K562 (cell line): ENCODE measurements around the gene LYPD4. TPM values are rescaled to one million over a fixed set of nuclear protein-coding genes. Genes with fewer than 3 reads are reported as not detected.
A peak's percentile ranks its signal among the peaks of the same experiment; 100 is the strongest.

Source experiments
- FOXA3 ChIP-seq, 2 experiments: fragments of 450-650 bp in 1 of 2; sonication (generic) in 1 of 2; formaldehyde crosslinking; IDR thresholded peaks in 1 of 2; conservative IDR thresholded peaks in 1 of 2; 2 replicates each; pipeline versions ENCODE4 v1.4.0 to v1.8.0; 2020 to 2022; ENCODE audit warnings: mild to moderate bottlenecking in 2 of 2, missing genetic modification reagents in 1 of 2
- FOXP1 ChIP-seq: sonication (generic); formaldehyde crosslinking; IDR thresholded peaks from 2 replicates; pipeline ENCODE4 v1.8.0; 2022; ENCODE audit warnings: mild to moderate bottlenecking, missing genetic modification reagents
- MAZ ChIP-seq, 2 experiments: fragments of 450-650 bp in 1 of 2; sonication (generic) in 1 of 2; formaldehyde crosslinking; IDR thresholded peaks in 1 of 2; conservative IDR thresholded peaks in 1 of 2; 2 replicates each; pipeline versions ENCODE4 v1.4.0 to v1.5.0; 2020; ENCODE audit warnings: mild to moderate bottlenecking in 1 of 2, missing genetic modification reagents in 1 of 2
- POLR2B ChIP-seq: fragments of 450-650 bp; IDR thresholded peaks from 2 replicates; pipeline ENCODE4 v1.6.1; 2018; ENCODE audit warnings: low read depth; ENCODE audit not compliant: partially characterized antibody
- PTBP1 ChIP-seq: fragments of 200-400 bp; formaldehyde crosslinking; IDR thresholded peaks from 2 replicates; pipeline ENCODE4 v1.6.1; 2017; ENCODE audit warnings: low read depth, low read length
- RAD21 ChIP-seq, 2 experiments: fragments of 250-450 bp in 1 of 2; fragments of 450-650 bp in 1 of 2; sonication (Bioruptor Pico) in 1 of 2; formaldehyde crosslinking in 1 of 2; IDR thresholded peaks in 1 of 2; conservative IDR thresholded peaks in 1 of 2; 2 replicates each; pipeline versions ENCODE4 v1.4.0 to v1.8.0; 2020 to 2022; ENCODE audit warnings: mild to moderate bottlenecking in 2 of 2, moderate library complexity in 1 of 2
- RNF2 ChIP-seq: sonication (generic); IDR thresholded peaks from 2 replicates; pipeline ENCODE4 v1.6.1; 2016
- SMC3 ChIP-seq: conservative IDR thresholded peaks from 2 replicates; pipeline ENCODE4 v1.6.1; 2011; ENCODE audit warnings: low read depth, low read length, improper control_type of control experiment; ENCODE audit not compliant: insufficient read depth
- TCF7 ChIP-seq: sonication (generic); IDR thresholded peaks from 2 replicates; pipeline ENCODE4 v1.6.1; 2016; ENCODE audit warnings: antibody characterized with exemption, borderline replicate concordance
- TOE1 ChIP-seq, 2 experiments: fragments of 450-650 bp in 1 of 2; sonication (generic) in 1 of 2; formaldehyde crosslinking in 1 of 2; IDR thresholded peaks; 2 replicates each; pipeline versions ENCODE4 v1.7.1 to v1.8.0; 2016 to 2022; ENCODE audit warnings: borderline replicate concordance in 2 of 2, mild to moderate bottlenecking in 2 of 2, antibody characterized with exemption in 1 of 2, inconsistent platforms in 1 of 2, low read depth in 1 of 2, missing genetic modification reagents in 1 of 2, moderate library complexity in 1 of 2
- TRIM24 ChIP-seq, 2 experiments: fragments of 450-650 bp; IDR thresholded peaks; 2 replicates each; pipeline ENCODE4 v1.6.1; 2016
- ZNF143 ChIP-seq: sonication (generic); formaldehyde crosslinking; IDR thresholded peaks from 2 replicates; pipeline ENCODE4 v1.9.0; 2022; ENCODE audit warnings: mild to moderate bottlenecking, missing genetic modification reagents
- ZNF316 ChIP-seq: fragments of 450-650 bp; IDR thresholded peaks from 2 replicates; pipeline ENCODE4 v1.6.1; 2016
- polyA plus RNA-seq, 8 experiments: library from polyadenylated mRNA; depleted of rRNA in 4 of 8; stranded (reverse) in 5 of 8; unstranded in 3 of 8; fragments of >200 nt; fragmentation: Nextera tagmentation in 2 of 8; fragmentation: Illumina TruSeq in 1 of 8; extraction: Ambion mirVana in 2 of 8; extraction: Trizol in 1 of 8; gene quantifications; 2 replicates each; pipeline versions ENCODE4 v1.2.1 to v1.2.3, GENCODE V29; 2011 to 2014; ENCODE audit warnings: inconsistent platforms in 1 of 8, missing spikeins in 1 of 8
- total RNA-seq, 7 experiments: library from RNA; depleted of rRNA in 6 of 7; stranded (reverse); fragments of >200 nt in 6 of 7; fragmentation: Illumina TruSeq in 2 of 7; extraction: Trizol in 2 of 7; gene quantifications; 2 replicates each; pipeline versions ENCODE4 v1.2.1 to v1.2.3, GENCODE V29; 2011 to 2021; ENCODE audit warnings: low replicate concordance in 1 of 7
- TF ChIP-seq, protein P1 (sequence below): fragments of 450-650 bp; formaldehyde crosslinking; IDR thresholded peaks from 2 replicates; pipeline ENCODE4 v1.4.0; 2020; ENCODE audit warnings: mild to moderate bottlenecking, moderate library complexity
- TF ChIP-seq, protein P2 (sequence below): sonication (generic); formaldehyde crosslinking; IDR thresholded peaks from 2 replicates; pipeline ENCODE4 v1.8.0; 2022; ENCODE audit warnings: mild to moderate bottlenecking, missing genetic modification reagents
- TF ChIP-seq, protein P3 (sequence below), 3 experiments: fragments of 200-800 bp in 1 of 3; sonication (Bioruptor generic) in 1 of 3; sonication (generic) in 1 of 3; formaldehyde crosslinking in 1 of 3; IDR thresholded peaks; 2 replicates each; pipeline versions ENCODE4 v1.6.1 to v1.8.0; 2016 to 2022; ENCODE audit warnings: mild to moderate bottlenecking in 2 of 3, missing compliant biosample characterization in 2 of 3, missing genetic modification characterization in 2 of 3, missing genetic modification reagents in 1 of 3
- TF ChIP-seq, protein P4 (sequence below): sonication (generic); formaldehyde crosslinking; IDR thresholded peaks from 2 replicates; pipeline ENCODE4 v1.8.0; 2023; ENCODE audit warnings: mild to moderate bottlenecking, missing genetic modification reagents

The LYPD4 gene
- total and polyA plus RNA-seq, 9 of the 15 experiments (the other 6 are each of a cell fraction or from before 2014, with no cell fraction given), result 0.11 TPM; not detected in 8

DNA sequence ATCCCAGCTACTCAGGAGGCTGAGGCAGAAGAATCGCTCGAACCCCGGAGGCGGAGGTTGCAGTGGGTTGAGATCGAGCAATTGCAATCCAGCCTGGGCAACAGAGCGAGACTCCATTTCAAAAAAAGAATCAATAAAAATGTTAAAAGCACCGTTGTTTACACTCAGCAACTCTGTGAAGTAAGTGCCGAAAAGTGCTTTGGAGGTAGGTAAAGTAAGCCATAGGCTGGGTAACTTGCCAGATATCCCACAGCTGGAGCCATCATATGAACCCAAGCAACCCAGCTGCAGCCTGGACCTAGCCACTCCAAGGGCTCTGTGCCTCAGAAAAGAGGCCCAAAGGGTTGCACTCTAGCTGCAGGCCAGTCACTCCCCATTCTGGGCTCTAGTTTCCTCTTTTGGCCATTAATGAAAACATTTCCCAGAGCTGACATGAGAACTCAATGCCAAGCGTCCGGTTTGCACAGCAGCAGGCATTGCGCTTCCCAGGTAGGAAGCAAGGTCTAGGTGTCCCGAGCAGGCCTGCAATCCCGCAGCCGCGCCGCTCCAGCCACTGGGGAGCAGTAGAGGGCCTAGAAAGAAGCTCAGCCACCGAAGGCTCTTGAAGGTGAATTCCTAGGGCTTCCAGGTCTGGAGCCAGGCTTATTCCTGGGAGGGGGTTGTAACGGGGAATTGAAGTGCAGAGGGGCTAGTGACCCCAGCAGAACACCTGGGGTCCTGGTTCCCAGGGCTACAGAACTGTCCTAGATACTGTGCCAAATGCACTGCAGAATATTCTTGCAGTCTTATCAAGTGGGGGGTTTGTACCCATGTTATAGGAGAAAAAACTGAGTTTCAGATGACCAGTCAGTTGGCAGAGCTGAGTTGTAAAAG, 28.5 kb upstream of the LYPD4 start (continued):
- TF ChIP-seq, protein P1, sequence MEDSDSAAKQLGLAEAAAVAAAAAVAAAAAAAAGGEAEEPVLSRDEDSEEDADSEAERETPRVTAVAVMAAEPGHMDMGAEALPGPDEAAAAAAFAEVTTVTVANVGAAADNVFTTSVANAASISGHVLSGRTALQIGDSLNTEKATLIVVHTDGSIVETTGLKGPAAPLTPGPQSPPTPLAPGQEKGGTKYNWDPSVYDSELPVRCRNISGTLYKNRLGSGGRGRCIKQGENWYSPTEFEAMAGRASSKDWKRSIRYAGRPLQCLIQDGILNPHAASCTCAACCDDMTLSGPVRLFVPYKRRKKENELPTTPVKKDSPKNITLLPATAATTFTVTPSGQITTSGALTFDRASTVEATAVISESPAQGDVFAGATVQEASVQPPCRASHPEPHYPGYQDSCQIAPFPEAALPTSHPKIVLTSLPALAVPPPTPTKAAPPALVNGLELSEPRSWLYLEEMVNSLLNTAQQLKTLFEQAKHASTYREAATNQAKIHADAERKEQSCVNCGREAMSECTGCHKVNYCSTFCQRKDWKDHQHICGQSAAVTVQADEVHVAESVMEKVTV (CRISPR knock-in tag), result peak; percentile 74
- TF ChIP-seq, protein P2, sequence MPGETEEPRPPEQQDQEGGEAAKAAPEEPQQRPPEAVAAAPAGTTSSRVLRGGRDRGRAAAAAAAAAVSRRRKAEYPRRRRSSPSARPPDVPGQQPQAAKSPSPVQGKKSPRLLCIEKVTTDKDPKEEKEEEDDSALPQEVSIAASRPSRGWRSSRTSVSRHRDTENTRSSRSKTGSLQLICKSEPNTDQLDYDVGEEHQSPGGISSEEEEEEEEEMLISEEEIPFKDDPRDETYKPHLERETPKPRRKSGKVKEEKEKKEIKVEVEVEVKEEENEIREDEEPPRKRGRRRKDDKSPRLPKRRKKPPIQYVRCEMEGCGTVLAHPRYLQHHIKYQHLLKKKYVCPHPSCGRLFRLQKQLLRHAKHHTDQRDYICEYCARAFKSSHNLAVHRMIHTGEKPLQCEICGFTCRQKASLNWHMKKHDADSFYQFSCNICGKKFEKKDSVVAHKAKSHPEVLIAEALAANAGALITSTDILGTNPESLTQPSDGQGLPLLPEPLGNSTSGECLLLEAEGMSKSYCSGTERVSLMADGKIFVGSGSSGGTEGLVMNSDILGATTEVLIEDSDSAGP (CRISPR knock-in tag), result no peak
- TF ChIP-seq POLR2B, result peak; percentile 41
- no peak for TF ChIP-seq TRIM24 (IDR thresholded peaks at IDR 0.05)
- no peak for TF ChIP-seq TCF7
- peak; percentile 79 to 88 for TF ChIP-seq RAD21 (CRISPR knock-in tag; conservative IDR thresholded peaks at IDR 0.05 in 1 of 2, IDR thresholded peaks at IDR 0.05 in 1 of 2)
- TF ChIP-seq TOE1 (IDR thresholded peaks at IDR 0.05; ENCODE audit: borderline replicate concordance), result no peak
- TF ChIP-seq TOE1 (CRISPR knock-in tag; IDR thresholded peaks at IDR 0.05; ENCODE audit: borderline replicate concordance, low read depth), result no peak
- peak in 1 of 2 experiments; percentile 64; a peak in 1 of 4 replicates for TF ChIP-seq MAZ (CRISPR knock-in tag; conservative IDR thresholded peaks at IDR 0.05 in 1 of 2, IDR thresholded peaks at IDR 0.05 in 1 of 2)
- TF ChIP-seq, protein P3, sequence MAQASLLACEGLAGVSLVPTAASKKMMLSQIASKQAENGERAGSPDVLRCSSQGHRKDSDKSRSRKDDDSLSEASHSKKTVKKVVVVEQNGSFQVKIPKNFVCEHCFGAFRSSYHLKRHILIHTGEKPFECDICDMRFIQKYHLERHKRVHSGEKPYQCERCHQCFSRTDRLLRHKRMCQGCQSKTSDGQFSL (CRISPR knock-in tag; IDR thresholded peaks at IDR 0.05), result peak; percentile 63
- TF ChIP-seq, protein P3 (tag; IDR thresholded peaks at IDR 0.05), result no peak
- peak; percentile 82 for TF ChIP-seq SMC3
- TF ChIP-seq PTBP1, result 0 out of 2 replicates have a peak, but pooled peaks have one; percentile 49
- no peak for TF ChIP-seq FOXA3 (CRISPR knock-in tag; conservative IDR thresholded peaks at IDR 0.05 in 1 of 2, IDR thresholded peaks at IDR 0.05 in 1 of 2)
- TF ChIP-seq RNF2, result no peak
- TF ChIP-seq FOXP1 (CRISPR knock-in tag), result 0 out of 2 replicates have a peak, but pooled peaks have one; percentile 32
- TF ChIP-seq, protein P4, sequence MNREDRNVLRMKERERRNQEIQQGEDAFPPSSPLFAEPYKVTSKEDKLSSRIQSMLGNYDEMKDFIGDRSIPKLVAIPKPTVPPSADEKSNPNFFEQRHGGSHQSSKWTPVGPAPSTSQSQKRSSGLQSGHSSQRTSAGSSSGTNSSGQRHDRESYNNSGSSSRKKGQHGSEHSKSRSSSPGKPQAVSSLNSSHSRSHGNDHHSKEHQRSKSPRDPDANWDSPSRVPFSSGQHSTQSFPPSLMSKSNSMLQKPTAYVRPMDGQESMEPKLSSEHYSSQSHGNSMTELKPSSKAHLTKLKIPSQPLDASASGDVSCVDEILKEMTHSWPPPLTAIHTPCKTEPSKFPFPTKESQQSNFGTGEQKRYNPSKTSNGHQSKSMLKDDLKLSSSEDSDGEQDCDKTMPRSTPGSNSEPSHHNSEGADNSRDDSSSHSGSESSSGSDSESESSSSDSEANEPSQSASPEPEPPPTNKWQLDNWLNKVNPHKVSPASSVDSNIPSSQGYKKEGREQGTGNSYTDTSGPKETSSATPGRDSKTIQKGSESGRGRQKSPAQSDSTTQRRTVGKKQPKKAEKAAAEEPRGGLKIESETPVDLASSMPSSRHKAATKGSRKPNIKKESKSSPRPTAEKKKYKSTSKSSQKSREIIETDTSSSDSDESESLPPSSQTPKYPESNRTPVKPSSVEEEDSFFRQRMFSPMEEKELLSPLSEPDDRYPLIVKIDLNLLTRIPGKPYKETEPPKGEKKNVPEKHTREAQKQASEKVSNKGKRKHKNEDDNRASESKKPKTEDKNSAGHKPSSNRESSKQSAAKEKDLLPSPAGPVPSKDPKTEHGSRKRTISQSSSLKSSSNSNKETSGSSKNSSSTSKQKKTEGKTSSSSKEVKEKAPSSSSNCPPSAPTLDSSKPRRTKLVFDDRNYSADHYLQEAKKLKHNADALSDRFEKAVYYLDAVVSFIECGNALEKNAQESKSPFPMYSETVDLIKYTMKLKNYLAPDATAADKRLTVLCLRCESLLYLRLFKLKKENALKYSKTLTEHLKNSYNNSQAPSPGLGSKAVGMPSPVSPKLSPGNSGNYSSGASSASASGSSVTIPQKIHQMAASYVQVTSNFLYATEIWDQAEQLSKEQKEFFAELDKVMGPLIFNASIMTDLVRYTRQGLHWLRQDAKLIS (CRISPR knock-in tag), result no peak
- TF ChIP-seq ZNF316, result no peak
- TF ChIP-seq ZNF143, result no peak
